SU-DHL-6 (cell line): Measurements from ENCODE around the gene TMEM143.

Experiments used
- H2AFZ ChIP-seq: fragments of 200-600 bp; sonication (generic); 2 replicates; pipeline ENCODE4 v1.6.1; 2014; ENCODE audit warnings: low read depth, mild to moderate bottlenecking, moderate library complexity, mixed read lengths, antibody characterized with exemption, low read length; ENCODE audit not compliant: severe bottlenecking
- H3F3A ChIP-seq: fragments of 200-600 bp; shearing (Covaris generic); 2 replicates; pipeline ENCODE4 v1.6.0; 2016; ENCODE audit warnings: antibody characterized with exemption, mild to moderate bottlenecking; ENCODE audit not compliant: insufficient read depth
- H3K27ac ChIP-seq: fragments of 200-600 bp; sonication (generic); 2 replicates; pipeline ENCODE4 v1.5.1; 2016; ENCODE audit warnings: low read depth, mild to moderate bottlenecking, low read length, moderate library complexity, mixed read lengths
- H3K27me3 ChIP-seq: fragments of 200-600 bp; sonication (generic), shearing (Covaris generic); 2 replicates; pipeline ENCODE4 v1.6.0; 2014; ENCODE audit warnings: mild to moderate bottlenecking, low read length
- H3K36me3 ChIP-seq: fragments of 200-600 bp; sonication (generic); 2 replicates; pipeline ENCODE4 v1.6.1; 2014; ENCODE audit warnings: mild to moderate bottlenecking, low read length, mixed read lengths
- H3K4me2 ChIP-seq: fragments of 300-600, 200-600 bp; shearing (Covaris generic), sonication (generic); 2 replicates; pipeline ENCODE4 v1.6.0; 2014; ENCODE audit warnings: low read length, low read depth, mild to moderate bottlenecking; ENCODE audit not compliant: poor library complexity, severe bottlenecking
- H3K4me3 ChIP-seq: fragments of 200-600 bp; sonication (generic); 2 replicates; pipeline ENCODE4 v1.5.1; 2014; ENCODE audit warnings: antibody characterized with exemption, low read length, mild to moderate bottlenecking, mixed read lengths; ENCODE audit not compliant: insufficient read depth, poor library complexity, severe bottlenecking
- H3K79me2 ChIP-seq: fragments of 200-600 bp; sonication (generic); 2 replicates; pipeline ENCODE4 v1.6.1; 2014; ENCODE audit warnings: mild to moderate bottlenecking, low read length, moderate library complexity; ENCODE audit not compliant: insufficient read depth
- H3K9ac ChIP-seq: fragments of 200-600 bp; sonication (generic); 2 replicates; pipeline ENCODE4 v1.7.0; 2014; ENCODE audit warnings: mild to moderate bottlenecking, low read length
- H3K9me2 ChIP-seq: fragments of 200-600 bp; sonication (generic); replicated peaks from 2 replicates; pipeline ENCODE4 v1.6.1; 2014; ENCODE audit warnings: low read length; ENCODE audit not compliant: insufficient read depth
- H3K9me3 ChIP-seq: fragments of 200-600 bp; sonication (generic); 2 replicates; pipeline ENCODE4 v1.6.1; 2014; ENCODE audit warnings: low read length, mixed read lengths; ENCODE audit not compliant: insufficient read depth
- H4K20me1 ChIP-seq: fragments of 200-600 bp; sonication (generic); 2 replicates; pipeline ENCODE4 v1.6.1; 2014; ENCODE audit warnings: low read depth, mild to moderate bottlenecking, antibody characterized with exemption, low read length, moderate library complexity, mixed read lengths
- CTCF ChIP-seq: fragments of 200-600 bp; sonication (generic); IDR thresholded peaks from one replicate; pipeline ENCODE4 v1.5.1; 2017; ENCODE audit warnings: antibody characterized with exemption, mild to moderate bottlenecking, low read length, moderate library complexity; ENCODE audit not compliant: insufficient read depth, poor library complexity, severe bottlenecking
- EZH2phosphoT487 ChIP-seq: fragments of 200-600 bp; sonication (generic), shearing (Covaris generic); conservative IDR thresholded peaks from 2 replicates; pipeline ENCODE4 v1.6.1; 2018; ENCODE audit warnings: mild to moderate bottlenecking, antibody characterized with exemption, low read length, moderate library complexity, mixed read lengths

Gene TMEM143

GRCh38 chr19:48398375-48399235 is 34.9 kb upstream of the TMEM143 start:
- Histone ChIP-seq H3K4me2 (peak overlapping the region; percentile 29), H3K27me3 (no peaks in the 10 kb centered on the region), H3K36me3 (no peaks in the 10 kb centered on the region), H3K27ac (no peak overlapping the region), H3K9me3 (no peaks in the 10 kb centered on the region), H3K4me3 (no peak overlapping the region), H3K9me2 (no peaks in the 10 kb centered on the region), H4K20me1 (no peaks in the 10 kb centered on the region), H3K79me2 (no peaks in the 10 kb centered on the region), H3K9ac (peak overlapping the region; percentile 27; the same call in 1 of the 2 replicates), H2AFZ (no peak overlapping the region), H3F3A (no peaks in the 10 kb centered on the region; the same call in 1 of the 2 replicates)
- no peak for TF ChIP-seq CTCF
- no peak for TF ChIP-seq EZH2phosphoT487

- H3K9ac ChIP-seq: peak overlapping the region; percentile 27; the same call in 1 of the 2 replicates
- no peak overlapping the region for H2AFZ ChIP-seq
- H3K27ac ChIP-seq: no peak overlapping the region
Observed at GRCh38 chr19:48398102-48398374, 34.3 kb upstream of the TMEM143 start.

GRCh38 chr19:48397263-48398101 is 33.7 kb upstream of the TMEM143 start:
- no peaks in the 10 kb centered on the region for H3K9me2 ChIP-seq
- no peaks in the 10 kb centered on the region for H3K9me3 ChIP-seq
- no peaks in the 10 kb centered on the region; the same call in 1 of the 2 replicates for H3F3A ChIP-seq
- H3K4me3 ChIP-seq: no peak overlapping the region
- H3K27ac ChIP-seq: no peak overlapping the region
- peak overlapping the region; percentile 29 for H3K4me2 ChIP-seq
- H3K9ac ChIP-seq: peak overlapping the region; percentile 27; the same call in 1 of the 2 replicates
- TF ChIP-seq EZH2phosphoT487 (no peak), CTCF (no peak)
- H4K20me1 ChIP-seq: no peaks in the 10 kb centered on the region
- H3K36me3 ChIP-seq: no peaks in the 10 kb centered on the region
- no peaks in the 10 kb centered on the region for H3K27me3 ChIP-seq
- no peaks in the 10 kb centered on the region for H3K79me2 ChIP-seq
- no peak overlapping the region for H2AFZ ChIP-seq

More at GRCh38 chr19:48398102-48398374, 34.3 kb upstream of the TMEM143 start:
- Histone ChIP-seq H4K20me1 (no peaks in the 10 kb centered on the region), H3K4me3 (no peak overlapping the region), H3F3A (no peaks in the 10 kb centered on the region; the same call in 1 of the 2 replicates), H3K36me3 (no peaks in the 10 kb centered on the region), H3K79me2 (no peaks in the 10 kb centered on the region), H3K27me3 (no peaks in the 10 kb centered on the region), H3K4me2 (peak overlapping the region; percentile 29), H3K9me2 (no peaks in the 10 kb centered on the region), H3K9me3 (no peaks in the 10 kb centered on the region)
- TF ChIP-seq CTCF: no peak
